GM21367 (cell line): ENCODE measurements around the gene ALG1.
"Not testable (repeated sequence)": the region's sequence is repeated elsewhere in the genome, so short reads cannot be mapped to it uniquely, and the experiment has no call there.

Experiments
- ATAC-seq: cut with Tn5 transposase; IDR thresholded peaks from one replicate; pipeline ENCODE4 v1.9.1; 2021; ENCODE audit not compliant: unreplicated experiment

The ALG1 gene

DNA sequence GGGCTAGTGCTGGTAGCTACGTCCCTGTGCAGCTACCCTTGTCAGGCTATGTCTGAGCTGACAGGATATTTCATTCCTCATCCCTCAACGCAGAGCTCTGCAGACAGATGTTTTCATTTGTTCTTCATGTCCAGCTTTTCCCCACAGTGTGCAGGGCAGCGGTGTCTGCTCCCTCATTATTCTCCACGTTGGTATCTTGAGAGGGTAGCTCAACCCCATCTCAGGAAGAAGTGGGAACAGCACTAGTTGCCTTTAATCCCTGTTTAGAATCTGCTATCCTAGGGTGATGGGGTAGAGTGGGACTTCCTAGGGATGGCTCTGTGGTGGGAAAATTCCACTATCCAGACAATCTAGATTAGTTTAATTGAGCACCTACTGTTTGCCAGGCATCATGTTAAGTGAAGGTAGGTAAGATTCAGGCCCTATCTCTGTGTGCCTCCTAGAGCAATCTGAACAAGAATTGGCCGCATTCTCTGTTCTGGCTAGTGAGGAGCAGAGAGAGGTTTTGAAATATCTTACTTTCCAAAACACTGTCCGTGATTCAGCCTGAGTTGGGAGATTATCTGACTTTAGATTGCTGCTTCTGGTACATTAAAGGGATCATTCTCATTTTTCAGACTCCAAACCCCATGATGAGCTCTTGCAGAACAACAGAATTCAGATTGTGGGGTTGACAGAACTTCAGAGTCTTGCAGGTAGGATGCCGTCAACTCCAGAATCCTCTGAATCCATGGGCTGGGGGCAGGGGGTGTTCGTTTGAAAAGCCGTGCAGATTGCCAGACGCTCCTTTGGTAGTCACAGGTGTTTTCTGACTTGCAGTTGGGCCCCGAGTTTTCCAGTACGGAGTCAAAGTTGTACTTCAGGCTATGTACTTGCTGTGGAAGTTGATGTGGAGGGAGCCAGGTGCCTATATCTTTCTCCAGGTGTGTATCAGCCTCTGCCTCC lies 963 bp downstream of the ALG1 start:
- no peak for ATAC-seq

DNA sequence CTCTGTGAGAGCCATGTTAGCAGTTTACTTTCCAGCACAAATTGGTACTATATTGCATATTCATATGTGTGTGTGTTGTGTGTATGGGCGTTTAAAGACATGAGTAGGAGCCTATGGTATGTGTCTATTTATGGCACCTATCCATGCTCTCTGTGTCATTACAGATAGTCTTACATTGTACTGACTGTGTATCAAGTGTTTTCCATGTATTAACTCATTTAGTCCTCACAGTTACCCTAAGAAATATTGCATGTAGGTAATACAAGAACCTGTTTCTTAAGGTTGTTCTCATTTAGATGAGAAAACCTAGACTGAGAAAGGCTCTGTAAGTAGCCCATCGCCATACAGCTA lies 1.6 kb downstream of the ALG1 start:
- no peak for ATAC-seq

DNA sequence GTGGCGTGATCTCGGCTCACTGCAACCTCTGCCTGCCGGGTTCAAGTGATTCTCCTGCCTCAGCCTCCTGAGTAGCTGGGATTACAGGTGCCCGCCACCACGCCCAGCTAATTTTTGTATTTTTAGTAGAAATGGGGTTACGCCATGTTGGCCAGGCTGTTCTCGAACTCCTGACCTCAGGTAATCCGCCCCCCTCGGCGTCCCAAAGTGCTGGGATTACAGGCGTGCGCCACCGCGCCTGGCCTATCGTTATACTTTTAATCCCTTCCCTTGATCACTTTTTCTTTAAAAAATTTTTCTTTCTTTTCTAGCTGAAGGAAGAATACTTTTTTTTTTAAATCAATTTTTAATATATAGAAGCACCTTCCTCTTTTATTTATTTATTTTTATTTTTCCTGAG lies 2.1 kb downstream of the ALG1 start:
- ATAC-seq, result not testable (repeated sequence)

DNA sequence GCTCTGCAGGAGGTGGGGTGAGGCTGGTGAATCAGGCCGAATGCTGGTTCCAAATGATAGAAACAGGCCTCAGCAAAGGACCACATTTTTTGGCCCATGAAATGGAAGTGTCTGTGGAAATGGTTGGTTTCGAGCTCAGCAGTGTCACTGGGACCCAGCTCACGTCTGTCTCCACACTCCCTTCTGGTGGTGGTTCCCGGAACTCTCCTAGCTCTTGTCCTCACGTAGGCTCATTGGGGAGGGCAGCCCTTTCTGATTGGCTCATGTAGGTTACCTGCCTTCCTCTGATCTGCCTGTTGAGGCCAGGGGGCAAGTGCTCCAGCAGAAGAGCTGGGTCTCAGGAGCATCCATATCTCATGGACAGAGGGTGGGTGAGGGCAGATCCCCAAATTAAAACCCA lies 4.0 kb downstream of the ALG1 start:
- ATAC-seq, result no peak

DNA sequence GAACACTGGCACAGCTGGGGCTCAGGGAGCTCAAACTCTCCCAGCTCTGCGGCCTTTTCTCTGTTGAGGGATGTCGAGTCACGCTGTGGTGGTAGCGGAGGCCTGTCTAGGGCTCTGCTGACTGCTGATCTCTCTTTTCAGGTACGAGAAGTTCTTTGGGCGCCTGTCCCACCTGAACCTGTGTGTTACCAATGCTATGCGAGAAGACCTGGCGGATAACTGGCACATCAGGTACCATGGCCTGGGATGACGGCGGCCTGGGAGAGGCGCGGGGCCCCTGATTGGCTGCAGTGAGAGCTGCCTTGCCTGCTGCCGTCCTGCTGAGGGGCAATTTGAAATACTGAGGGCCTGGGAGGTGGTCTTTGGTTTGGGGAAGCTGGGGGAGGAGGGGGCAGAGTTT lies 5.7 kb downstream of the ALG1 start:
- ATAC-seq, result no peak

DNA sequence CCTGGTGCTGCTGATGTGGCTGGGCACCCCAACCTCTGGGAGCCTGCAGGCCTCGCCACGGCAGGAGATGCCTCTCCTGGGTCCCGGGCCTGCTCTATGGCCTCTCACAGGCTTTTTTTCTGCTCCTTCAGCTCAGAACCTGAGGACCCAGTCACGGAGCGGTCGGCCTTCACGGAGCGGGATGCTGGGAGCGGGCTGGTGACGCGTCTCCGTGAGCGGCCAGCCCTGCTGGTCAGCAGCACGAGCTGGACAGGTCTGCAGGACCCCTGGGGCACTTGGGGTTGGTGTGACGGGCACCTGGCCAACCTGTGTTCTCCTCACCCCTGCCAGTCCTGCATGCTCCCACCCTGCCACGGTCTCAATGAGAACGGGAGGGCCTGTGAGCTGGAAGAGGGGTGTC lies 7.0 kb downstream of the ALG1 start:
- no peak for ATAC-seq

DNA sequence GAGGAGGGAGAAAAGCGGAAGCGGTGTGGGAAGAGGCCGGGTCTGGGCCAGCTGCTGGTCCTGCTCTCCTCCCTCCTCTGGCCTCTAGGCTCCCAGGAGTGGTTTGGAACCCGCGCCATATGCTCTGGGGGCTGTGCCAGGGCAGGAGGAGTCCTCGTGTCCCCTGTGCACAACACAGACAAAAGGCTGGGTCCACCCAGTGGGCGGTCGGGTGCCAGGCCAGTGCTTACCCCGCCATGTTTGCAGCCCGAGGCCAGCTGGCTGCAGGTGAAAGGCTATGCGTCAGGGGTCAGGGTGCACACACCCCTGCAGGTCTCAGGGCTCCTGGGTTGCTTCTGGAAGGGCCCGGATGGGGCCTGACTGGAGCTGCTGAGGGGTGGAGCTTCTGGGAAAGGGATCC lies 8.8 kb downstream of the ALG1 start:
- not testable (repeated sequence) for ATAC-seq

DNA sequence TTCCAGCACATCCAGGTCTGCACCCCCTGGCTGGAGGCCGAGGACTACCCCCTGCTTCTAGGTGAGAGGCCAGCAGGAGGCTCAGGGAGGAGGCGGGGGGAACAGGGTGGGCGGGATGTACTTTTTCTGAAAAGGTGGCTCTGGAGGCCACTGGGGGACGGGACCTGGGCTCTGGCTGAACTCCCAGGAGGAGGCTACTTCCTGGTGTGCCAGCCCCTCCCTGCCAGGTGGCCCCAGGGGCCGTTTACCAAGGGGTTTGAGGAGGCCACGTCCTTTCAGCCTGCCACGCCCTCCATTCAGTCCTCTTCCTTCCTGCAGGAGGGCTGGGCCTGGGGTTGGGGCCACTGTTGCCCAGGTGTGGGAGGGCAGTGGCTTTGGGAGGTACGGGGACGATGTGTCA lies 9.4 kb downstream of the ALG1 start:
- not testable (repeated sequence) for ATAC-seq

DNA sequence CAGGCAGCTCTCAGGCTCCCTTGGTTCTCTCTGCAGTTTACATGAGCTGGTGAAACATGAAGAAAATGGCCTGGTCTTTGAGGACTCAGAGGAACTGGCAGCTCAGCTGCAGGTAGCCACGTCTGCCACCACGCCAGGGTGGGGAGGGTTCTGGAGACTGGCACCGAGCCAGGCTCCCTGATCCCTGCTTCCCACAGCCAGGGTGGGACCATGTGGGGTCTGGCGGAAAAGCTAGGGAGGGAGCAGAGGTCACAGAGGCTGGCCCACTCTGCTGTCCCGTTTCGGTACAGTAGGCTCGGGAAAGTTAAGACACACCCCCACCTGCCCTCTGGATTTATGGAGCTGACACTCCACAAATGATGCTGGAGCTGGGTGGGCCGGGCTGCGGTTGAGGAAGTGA lies 12.0 kb downstream of the ALG1 start:
- ATAC-seq, result not testable (repeated sequence)

DNA sequence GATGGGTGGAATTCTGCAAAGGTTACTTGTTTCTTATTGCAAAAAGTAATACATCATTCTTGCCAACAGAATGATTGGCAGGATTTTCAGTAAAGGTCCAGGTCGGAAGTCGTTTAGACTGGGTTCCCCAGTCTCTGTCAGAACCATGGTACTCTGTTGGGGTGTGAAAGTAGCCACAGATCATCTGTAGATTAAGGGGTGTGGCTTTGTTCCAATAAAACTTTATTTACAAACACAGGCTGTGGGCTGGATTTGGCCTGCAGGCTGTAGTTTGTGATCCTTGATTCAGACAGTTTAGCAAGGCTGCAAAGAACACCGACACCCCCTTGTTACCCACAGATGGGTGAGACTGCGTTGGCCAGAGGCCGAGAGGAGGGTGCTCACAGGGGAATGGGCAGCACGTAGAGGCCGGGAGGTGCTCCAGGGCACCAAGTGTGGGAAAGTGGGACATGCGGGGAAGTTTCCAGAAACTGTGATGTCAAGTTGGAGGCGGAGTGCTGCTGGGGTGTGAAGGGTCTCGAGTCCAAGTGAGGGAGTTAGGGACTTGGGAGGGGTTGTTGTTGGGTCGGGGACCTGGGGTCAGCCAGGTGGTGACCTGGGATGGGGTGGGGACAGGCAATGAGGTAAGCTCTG lies 12.6 kb downstream of the ALG1 start:
- ATAC-seq, result not testable (repeated sequence)

DNA sequence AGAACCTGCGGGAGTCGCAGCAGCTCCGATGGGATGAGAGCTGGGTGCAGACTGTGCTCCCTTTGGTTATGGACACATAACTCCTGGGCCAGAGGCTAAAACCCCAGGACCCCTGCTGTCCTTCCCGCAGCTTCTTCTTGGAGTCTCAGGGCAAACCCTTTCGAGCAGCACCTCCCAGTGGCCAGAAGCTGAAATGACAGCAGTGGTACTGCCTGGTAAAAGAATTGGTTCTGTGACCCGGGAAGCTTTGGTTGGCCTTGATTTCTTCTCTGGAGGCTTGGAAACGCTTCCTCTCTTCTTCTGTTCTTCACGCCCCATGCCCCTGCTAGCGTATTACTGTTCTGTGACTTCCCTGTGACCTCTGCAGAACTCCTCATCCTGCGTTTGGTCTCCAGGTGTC lies 13.2 kb downstream of the ALG1 start:
- ATAC-seq, result not testable (repeated sequence)

DNA sequence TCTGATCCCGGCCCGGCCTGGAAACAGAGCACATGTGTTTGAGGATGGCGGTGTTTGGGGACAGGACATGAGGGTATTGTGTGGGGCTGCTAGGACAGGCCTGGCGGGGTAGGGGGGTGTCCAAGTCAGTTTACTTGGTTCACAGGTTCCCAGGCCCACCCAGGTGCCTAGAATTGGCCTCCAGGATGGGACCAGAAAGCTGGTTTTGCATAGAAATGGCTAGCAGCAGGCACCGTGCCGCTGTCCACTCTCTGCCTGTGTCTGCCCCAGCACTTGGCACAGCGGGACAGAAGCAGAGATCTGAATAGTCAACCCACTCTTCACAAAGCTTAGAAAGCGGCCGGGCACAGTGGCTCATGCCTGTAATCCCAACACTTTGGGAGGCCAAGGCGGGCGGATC lies 14.1 kb downstream of the ALG1 start:
- ATAC-seq, result not testable (repeated sequence)

DNA sequence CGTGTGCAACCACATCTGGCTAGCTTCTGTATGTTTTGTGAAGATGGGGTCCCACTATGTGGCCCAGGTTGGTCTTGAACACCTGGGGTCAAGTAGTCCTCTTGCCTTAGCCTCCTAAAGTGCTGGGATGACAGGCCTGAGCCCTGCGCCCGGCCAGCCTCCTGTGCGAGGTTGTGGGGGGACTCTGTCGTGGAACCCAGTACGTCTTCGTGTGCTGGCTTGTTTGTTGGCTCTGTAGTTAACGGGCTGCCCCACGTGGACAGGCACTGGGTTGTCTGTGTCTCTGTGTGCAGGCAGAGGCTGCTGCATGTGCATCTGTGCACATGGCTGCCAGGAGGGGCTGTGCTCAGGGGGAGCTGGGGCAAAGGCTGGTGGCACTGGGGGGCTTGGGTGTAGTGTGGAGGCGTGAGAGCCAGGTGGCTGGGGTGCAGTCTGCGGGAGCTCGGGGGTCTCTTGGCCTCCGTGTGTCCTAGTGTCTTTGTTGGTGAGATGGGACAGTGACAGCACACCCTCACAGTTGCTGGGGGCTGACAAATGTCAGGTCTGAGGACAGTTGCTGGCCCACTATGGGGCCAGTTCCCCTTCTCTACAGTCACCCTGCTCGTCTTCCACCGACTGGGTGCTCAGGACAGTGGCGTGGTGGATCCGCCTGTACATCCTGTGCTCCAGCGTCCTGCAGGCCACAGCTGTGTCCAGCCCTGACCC lies 16.6 kb downstream of the ALG1 start:
- not testable (repeated sequence) for ATAC-seq

DNA sequence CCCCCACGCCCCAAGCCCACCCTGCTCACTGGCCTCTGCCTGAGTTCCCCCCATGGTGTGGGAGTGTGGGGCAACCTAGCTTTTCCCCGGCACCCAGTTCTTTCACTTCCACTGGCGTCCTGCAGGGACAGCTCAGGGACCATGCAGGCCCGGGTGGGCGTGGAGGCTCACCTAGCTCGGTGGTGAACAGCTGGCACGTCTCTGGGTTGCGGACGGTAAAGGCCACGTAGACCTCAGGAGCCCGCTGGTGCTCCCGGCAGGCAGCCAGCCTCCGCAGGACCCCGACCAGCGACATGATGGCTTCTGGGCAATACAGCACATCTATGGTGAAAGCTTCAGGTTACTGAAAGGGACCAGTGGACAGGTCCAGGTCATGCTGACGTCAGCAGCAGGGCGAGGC lies 17.3 kb downstream of the ALG1 start:
- not testable (repeated sequence) for ATAC-seq

DNA sequence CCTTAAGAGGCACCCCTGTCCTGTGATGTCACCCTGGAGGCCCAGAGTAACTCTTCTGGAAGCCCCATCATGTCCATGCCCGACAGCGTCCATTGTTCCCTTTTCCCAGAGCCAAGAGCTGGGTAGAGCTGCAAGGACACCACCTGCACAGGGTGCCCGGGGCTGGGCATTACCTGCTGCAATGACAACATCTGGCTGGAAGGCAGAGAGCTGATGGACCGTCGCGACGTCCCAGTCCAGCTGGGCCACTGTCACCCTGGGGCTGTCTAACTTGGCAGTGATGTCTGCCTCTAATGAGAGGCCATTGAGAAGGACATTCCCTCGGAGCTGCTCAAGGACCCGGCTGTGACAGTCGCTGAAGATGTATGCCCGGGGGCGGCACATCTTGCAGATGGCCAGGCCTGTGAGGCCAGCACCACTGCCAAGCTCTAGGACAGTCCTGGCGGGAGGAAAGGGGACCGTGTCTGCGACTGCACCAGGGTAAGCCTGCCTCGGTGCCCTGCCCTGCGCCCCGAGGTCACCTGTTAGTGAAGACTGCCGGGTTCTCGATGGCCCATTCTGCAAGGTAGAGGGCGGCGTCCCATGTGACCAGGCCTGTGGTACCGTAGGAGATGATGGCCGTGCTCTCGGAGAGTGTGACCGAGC lies 18.4 kb downstream of the ALG1 start:
- not testable (repeated sequence) for ATAC-seq

DNA sequence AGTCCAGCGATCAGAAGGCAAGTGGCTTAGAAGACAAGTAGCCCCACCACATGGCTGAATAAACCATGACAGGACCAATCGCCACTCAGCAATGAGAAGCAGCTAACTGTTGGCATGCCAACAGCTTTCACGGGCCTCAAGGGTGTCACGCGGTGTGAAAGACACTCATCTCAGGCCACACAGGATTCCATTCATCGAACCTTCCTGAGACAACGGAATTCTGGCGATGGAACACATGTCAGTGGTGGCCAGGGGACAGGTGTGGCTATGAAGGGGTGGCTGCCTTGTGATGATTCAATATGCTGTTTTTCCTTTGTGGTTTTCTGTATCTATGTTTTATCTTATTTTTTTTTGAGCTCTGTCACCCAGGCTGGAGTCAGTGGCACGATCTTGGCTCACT lies 18.9 kb downstream of the ALG1 start:
- ATAC-seq, result not testable (repeated sequence)

DNA sequence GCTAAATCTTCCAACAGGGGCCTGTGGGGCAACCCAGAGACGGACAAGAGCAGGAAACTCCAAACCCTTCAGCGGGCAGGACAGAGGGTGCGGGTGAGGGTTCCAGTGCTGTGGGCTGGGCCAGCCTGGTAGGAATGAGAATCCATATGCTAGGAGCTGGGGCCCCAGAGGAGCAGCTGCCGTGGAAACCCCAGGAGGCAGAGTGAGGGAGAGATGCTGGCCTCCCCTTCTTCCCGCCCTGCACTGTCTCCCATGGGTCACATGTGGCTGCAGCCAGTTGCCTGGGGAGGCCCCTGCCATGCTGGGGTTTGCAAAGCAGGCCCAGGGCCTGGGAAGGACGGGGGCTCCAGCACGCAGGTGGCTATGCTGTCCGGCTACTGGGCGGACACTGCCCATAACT lies 21.4 kb downstream of the ALG1 start:
- ATAC-seq, result not testable (repeated sequence)

DNA sequence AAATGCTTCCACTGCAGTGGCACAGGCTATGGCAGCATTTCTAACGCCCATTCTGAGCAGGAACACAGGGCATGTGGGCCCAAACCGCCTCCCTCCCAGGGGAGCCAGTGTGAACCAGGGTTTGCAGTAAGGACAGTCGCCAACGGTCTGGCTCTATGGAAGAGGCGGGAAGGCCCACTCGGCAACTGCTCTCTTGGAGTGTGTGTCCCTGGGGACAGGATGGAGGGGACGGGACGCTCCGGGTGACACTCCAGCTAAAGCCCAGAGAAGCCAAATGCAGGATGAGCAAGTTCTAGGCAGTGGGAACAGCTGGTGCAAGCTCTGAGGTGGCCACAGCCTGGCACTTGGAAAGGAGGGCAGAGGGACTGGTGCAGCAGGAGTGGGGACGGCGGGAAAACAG lies 22.1 kb downstream of the ALG1 start:
- not testable (repeated sequence) for ATAC-seq

DNA sequence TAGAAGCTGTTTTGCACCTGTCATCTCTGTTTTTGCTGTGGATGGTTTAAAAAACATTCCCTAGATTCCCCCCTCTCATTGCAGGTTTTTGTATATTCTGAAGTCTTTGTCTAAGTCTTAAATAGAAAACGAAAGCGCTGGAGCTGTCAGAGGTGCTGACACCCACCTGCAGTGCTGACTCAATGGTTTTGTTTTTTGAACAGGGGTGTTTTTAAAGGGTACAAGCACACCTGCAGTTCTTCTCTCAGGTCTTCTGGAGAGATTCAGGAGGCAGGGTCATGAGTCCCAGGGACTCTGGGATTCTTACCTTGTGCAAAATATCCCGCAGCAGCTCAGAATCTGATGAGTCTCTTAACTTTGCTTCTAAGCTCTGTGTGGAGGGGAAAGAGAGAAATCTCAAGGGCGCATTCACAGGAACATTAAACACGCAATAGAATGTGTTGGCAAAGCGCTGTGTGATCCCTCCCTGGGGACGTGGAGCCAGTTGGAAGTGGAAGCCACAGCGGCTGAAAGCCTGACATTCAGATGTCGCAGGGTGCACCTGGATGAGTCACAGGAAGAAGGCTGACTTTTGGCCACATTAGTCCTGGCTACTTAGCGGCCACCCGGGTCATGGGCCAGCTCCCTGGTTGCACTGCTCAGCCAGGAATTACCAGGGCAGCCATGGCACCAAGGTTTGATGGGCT lies 23.6 kb downstream of the ALG1 start:
- ATAC-seq, result not testable (repeated sequence)

DNA sequence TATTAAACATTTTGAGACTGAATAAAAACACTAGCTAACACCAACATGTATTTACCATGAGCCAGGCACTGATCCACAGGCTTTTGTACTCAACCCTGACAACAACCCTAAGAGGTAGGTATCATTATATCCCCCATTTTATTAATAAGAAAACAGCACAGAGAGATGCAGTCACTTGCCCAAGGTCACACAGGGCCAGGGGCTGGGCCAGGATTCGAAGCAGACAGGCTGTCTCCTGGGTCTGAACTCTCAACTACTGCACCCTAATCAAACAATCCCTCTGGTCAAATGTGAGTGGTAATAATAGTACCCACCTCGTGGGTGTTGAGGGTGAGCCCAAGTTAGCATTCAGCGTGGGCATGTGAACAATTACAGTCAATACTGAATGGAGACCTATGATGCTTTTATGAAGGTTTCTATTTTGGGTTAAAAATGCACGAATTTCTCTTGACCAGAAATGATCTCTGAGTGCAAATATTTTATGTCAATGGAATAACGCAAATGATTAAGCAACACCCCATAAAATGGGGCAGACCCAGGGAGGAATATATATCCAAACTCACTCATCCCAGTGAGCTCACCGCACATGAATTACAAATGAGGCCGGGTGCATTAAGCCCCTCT lies 24.9 kb downstream of the ALG1 start:
- not testable (repeated sequence) for ATAC-seq
